GM12891 (cell line): Measurements from ENCODE around the gene MYH14.

ENCODE experiments used
- POLR2A ChIP-seq: IDR thresholded peaks from 2 replicates; pipeline ENCODE4 v1.6.1; 2011; ENCODE audit warnings: low read depth, low read length, control low read depth
- POLR2AphosphoS5 ChIP-seq: IDR thresholded peaks from 2 replicates; pipeline ENCODE4 v1.6.1; 2011; ENCODE audit warnings: low read depth, low read length, control low read depth
- TAF1 ChIP-seq: IDR thresholded peaks from 2 replicates; pipeline ENCODE4 v1.6.1; 2011; ENCODE audit warnings: low read depth, low read length, control low read depth

DNA sequence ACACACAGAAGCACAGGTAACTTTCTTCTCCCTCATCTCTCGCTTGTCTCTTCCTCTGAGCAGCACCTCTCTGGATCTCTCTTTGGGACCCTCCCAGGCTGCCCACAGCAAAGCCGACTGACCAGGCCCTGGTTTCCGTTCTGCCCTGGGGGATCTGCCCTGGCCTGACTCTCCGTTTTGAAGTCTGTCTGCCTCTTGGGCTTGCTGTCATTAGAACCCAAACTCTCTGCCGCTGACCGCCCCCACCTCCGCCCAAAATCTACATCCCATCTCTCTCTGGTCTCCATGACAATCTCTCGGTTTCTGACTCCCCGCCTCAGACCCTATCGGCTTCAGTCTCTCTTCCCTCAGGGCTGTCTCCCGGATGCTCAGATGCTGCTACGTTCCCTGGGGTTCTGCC lies 118.8 kb downstream of the MYH14 start:
- TF ChIP-seq POLR2A (no peak), POLR2AphosphoS5 (no peak), TAF1 (no peak)
